Duodenal mucosa (tissue), 2 donors: ENCODE results near the gene RALBP1.
"Not testable (repeated sequence)": the region's sequence is repeated elsewhere in the genome, so short reads cannot be mapped to it uniquely, and the experiment has no call there.

Experiments used
- H3K27ac ChIP-seq: one replicate; pipeline ENCODE4 v1.7.0; 2013; ENCODE audit warnings: low read depth, low read length
- H3K27me3 ChIP-seq, 2 donors: one replicate each; pipeline ENCODE4 v1.7.0; 2013; ENCODE audit warnings: low read length in 2 of 2, control low read depth in 1 of 2; ENCODE audit not compliant: insufficient read depth in 2 of 2, control insufficient read depth in 1 of 2
- H3K36me3 ChIP-seq, 2 donors: one replicate each; pipeline ENCODE4 v1.7.0; 2013; ENCODE audit warnings: low read length in 2 of 2, control low read depth in 1 of 2; ENCODE audit not compliant: insufficient read depth in 2 of 2, control insufficient read depth in 1 of 2
- H3K4me1 ChIP-seq, 2 donors: one replicate each; pipeline ENCODE4 v1.7.0; 2013; ENCODE audit warnings: low read length in 2 of 2, control low read depth in 1 of 2; ENCODE audit not compliant: insufficient read depth in 2 of 2, control insufficient read depth in 1 of 2
- H3K4me3 ChIP-seq, 2 donors: one replicate each; pipeline ENCODE4 v1.7.0; 2013; ENCODE audit warnings: low read length in 2 of 2, low read depth in 1 of 2
- H3K9ac ChIP-seq, 2 donors: one replicate each; pipeline ENCODE4 v1.7.0; 2013; ENCODE audit warnings: low read length in 2 of 2, low read depth in 1 of 2
- H3K9me3 ChIP-seq, 2 donors: one replicate each; pipeline ENCODE4 v1.7.0; 2013; ENCODE audit warnings: low read length in 2 of 2, control low read depth in 1 of 2; ENCODE audit not compliant: control insufficient read depth in 1 of 2

Gene RALBP1

GRCh38 chr18:9476949-9477348 lies 1.6 kb downstream of the RALBP1 start:
- peak overlapping the region in 1 of 2 donors; percentile 95 for H3K9ac ChIP-seq
- not testable (repeated sequence) for H3K4me3 ChIP-seq, H3K27me3 ChIP-seq, H3K9me3 ChIP-seq, H3K4me1 ChIP-seq, H3K36me3 ChIP-seq, H3K27ac ChIP-seq

DNA sequence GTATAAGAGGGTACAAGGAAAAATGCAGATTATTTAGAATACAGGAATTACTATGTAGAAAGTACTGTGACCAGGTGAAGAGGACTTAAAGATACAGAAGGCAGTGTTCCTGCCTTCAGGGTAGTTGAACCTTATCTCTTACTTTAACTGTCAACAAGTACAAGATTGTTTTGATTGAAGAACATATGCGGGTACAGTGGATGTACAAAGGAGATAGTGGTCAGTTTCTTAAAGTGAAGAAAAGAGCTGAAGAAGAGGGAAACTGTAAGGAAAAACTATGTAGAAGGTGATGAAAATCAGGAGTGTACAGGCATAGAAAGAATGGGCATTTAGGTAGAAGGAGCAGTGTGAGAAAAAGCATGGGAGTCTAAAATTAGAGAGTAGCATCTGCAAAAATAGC lies 2.2 kb downstream of the RALBP1 start:
- H3K9ac ChIP-seq, result no peak overlapping the region
- no peak overlapping the region for H3K4me3 ChIP-seq
- peaks cover 6 to 8% of the 10 kb centered on the region in 2 donors for H3K4me1 ChIP-seq
- no peak overlapping the region for H3K27ac ChIP-seq
- no peaks in the 10 kb centered on the region for H3K27me3 ChIP-seq
- H3K9me3 ChIP-seq, result no peaks in the 10 kb centered on the region
- H3K36me3 ChIP-seq, result peaks cover 0 to 5% of the 10 kb centered on the region in 2 donors

GRCh38 chr18:9478545-9478944 lies 3.2 kb downstream of the RALBP1 start:
- no peak overlapping the region for H3K4me3 ChIP-seq
- H3K9me3 ChIP-seq, result no peaks in the 10 kb centered on the region
- H3K9ac ChIP-seq, result no peak overlapping the region
- H3K4me1 ChIP-seq, result peaks cover 6 to 8% of the 10 kb centered on the region in 2 donors
- no peak overlapping the region for H3K27ac ChIP-seq
- no peaks in the 10 kb centered on the region for H3K27me3 ChIP-seq
- peaks cover 0 to 5% of the 10 kb centered on the region in 2 donors for H3K36me3 ChIP-seq

DNA sequence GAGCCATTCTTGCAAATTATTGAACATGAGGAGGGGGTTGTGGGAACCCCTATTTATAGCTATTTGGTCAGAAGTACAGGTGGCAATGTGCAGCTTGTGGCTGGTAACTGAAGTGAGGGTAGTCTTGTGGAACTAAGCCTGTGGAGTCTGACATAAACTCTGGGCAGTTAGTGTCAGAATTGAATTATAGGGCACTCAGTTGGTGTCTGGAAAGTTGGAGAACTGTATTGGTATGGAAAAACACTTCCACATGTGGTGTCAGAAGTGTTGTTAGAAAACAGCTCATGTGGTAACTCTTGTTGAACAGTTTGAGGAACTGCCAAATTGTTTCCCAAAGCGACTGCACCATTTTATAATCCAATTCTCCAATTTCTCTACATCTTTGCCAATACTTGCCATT lies 7.5 kb downstream of the RALBP1 start:
- peaks cover 0 to 5% of the 10 kb centered on the region in 2 donors for H3K36me3 ChIP-seq
- H3K27ac ChIP-seq, result no peak overlapping the region
- H3K9ac ChIP-seq, result no peak overlapping the region
- no peaks in the 10 kb centered on the region for H3K4me1 ChIP-seq
- no peaks in the 10 kb centered on the region for H3K9me3 ChIP-seq
- H3K27me3 ChIP-seq, result no peaks in the 10 kb centered on the region
- H3K4me3 ChIP-seq, result no peak overlapping the region

GRCh38 chr18:9483526-9483925 lies 8.2 kb downstream of the RALBP1 start:
- H3K27ac ChIP-seq, result no peak overlapping the region
- no peak overlapping the region for H3K9ac ChIP-seq
- no peaks in the 10 kb centered on the region for H3K9me3 ChIP-seq
- H3K36me3 ChIP-seq, result peaks cover 0 to under 1% of the 10 kb centered on the region in 2 donors
- no peak overlapping the region for H3K4me3 ChIP-seq
- no peaks in the 10 kb centered on the region for H3K4me1 ChIP-seq
- no peaks in the 10 kb centered on the region for H3K27me3 ChIP-seq

- not testable (repeated sequence) for H3K36me3 ChIP-seq, H3K9ac ChIP-seq, H3K27me3 ChIP-seq, H3K4me3 ChIP-seq, H3K4me1 ChIP-seq, H3K27ac ChIP-seq, H3K9me3 ChIP-seq
These were observed 9.5 kb downstream of the RALBP1 start for GRCh38 chr18:9484856-9485255.

GRCh38 chr18:9488538-9488937 lies 13.2 kb downstream of the RALBP1 start:
- H3K4me3 ChIP-seq, result no peak overlapping the region
- H3K4me1 ChIP-seq, result no peaks in the 10 kb centered on the region
- H3K36me3 ChIP-seq, result no peaks in the 10 kb centered on the region
- no peak overlapping the region for H3K9ac ChIP-seq
- no peak overlapping the region for H3K27ac ChIP-seq
- no peaks in the 10 kb centered on the region for H3K9me3 ChIP-seq
- no peaks in the 10 kb centered on the region for H3K27me3 ChIP-seq

GRCh38 chr18:9494778-9495331 lies 19.5 kb downstream of the RALBP1 start:
- H3K36me3 ChIP-seq, result no peaks in the 10 kb centered on the region
- no peak overlapping the region for H3K27ac ChIP-seq
- no peak overlapping the region for H3K4me3 ChIP-seq
- no peak overlapping the region for H3K9ac ChIP-seq
- no peaks in the 10 kb centered on the region for H3K9me3 ChIP-seq
- no peaks in the 10 kb centered on the region for H3K27me3 ChIP-seq
- peaks cover 0 to 5% of the 10 kb centered on the region in 2 donors for H3K4me1 ChIP-seq

DNA sequence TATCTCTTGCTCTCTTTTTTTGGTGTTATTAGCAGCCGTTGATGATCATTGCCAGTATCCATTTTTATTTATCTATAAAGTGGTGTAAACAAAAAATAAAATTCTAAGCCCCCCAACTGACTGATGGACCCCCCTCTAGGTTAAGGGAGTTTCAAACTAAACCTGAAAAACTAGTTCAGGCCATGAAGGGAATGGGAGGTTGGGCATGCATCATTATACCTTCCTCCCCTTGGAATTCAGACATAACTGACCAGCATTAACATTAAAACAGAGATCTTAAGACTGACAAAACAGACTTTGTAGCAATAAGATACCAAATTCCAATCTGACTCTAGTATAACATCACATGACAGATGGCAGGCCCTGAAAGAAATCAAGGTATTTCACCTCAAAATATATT lies 20.2 kb downstream of the RALBP1 start:
- peaks cover 0 to 5% of the 10 kb centered on the region in 2 donors for H3K4me1 ChIP-seq
- H3K27me3 ChIP-seq, result no peaks in the 10 kb centered on the region
- no peaks in the 10 kb centered on the region for H3K9me3 ChIP-seq
- H3K9ac ChIP-seq, result no peak overlapping the region
- no peak overlapping the region for H3K27ac ChIP-seq
- H3K36me3 ChIP-seq, result peaks cover 0 to 3% of the 10 kb centered on the region in 2 donors
- no peak overlapping the region for H3K4me3 ChIP-seq

DNA sequence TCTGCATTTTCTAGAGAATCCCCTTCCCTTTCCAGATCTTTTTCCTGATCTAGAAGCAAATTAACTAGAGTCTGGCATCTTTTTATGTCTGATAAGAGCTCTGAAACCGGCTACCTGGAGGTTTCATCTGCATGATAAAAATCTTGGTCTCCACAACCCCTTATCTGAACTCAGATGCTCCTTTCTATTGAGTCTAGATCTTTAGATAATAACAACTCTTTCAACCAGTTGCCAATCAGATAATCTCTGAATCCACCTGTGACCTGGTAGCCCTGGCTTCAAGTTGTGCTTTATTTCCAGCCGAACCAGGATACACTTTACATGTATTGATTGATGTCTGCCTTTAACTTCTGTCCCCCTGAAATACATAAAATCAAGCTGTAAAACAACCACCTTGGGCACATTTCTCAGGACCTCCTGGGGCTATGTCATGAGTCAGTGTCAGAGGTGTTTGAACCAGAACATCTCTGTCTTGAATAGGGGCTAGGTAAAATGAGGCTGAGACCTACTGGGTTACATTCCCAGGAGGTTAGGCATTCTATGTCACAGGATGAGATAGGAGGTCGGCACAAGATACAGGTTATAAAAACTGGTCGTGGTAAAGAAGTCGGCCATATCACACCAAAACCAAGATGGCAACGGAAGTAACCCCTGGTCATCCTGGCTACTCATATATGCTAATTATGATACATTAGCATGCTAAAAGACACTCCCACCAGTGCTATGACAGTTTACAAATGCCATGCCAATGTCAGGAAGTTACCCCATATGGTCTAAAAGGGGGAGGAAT lies 20.8 kb downstream of the RALBP1 start:
- Histone ChIP-seq H3K36me3 (peaks cover 0 to 3% of the 10 kb centered on the region in 2 donors), H3K9me3 (no peaks in the 10 kb centered on the region), H3K27me3 (no peaks in the 10 kb centered on the region), H3K4me3 (no peak overlapping the region), H3K9ac (no peak overlapping the region), H3K27ac (no peak overlapping the region), H3K4me1 (peaks cover 0 to 5% of the 10 kb centered on the region in 2 donors)
